IPS-18c (cell line): Measurements from ENCODE around the gene SLIT3.

ENCODE experiments used
- H3K4me3 ChIP-seq: 2 replicates; pipeline ENCODE4 v1.7.0; 2013; ENCODE audit warnings: low read depth, mild to moderate bottlenecking, low read length, moderate library complexity; ENCODE audit not compliant: insufficient read depth
- H3K9me3 ChIP-seq: one replicate; pipeline ENCODE4 v1.6.1; 2013; ENCODE audit warnings: mild to moderate bottlenecking, low read length, moderate library complexity; ENCODE audit not compliant: control insufficient read depth, insufficient read depth

SLIT3 gene

GRCh38 chr5:169175733-169176132 is 125.2 kb downstream of the SLIT3 start:
- Histone ChIP-seq H3K9me3 (no peaks in the 10 kb centered on the region), H3K4me3 (no peak overlapping the region)

- Histone ChIP-seq H3K4me3 (no peak overlapping the region), H3K9me3 (no peaks in the 10 kb centered on the region)
Observed at GRCh38 chr5:169174923-169175322, 126.0 kb downstream of the SLIT3 start.

- Histone ChIP-seq H3K9me3 (no peaks in the 10 kb centered on the region), H3K4me3 (no peak overlapping the region)
Observed at GRCh38 chr5:169173372-169173771, 127.6 kb downstream of the SLIT3 start.

- H3K9me3 ChIP-seq = no peaks in the 10 kb centered on the region
- no peak overlapping the region for H3K4me3 ChIP-seq
Observed at GRCh38 chr5:169171515-169171914, 129.4 kb downstream of the SLIT3 start.

- Histone ChIP-seq H3K4me3 (no peak overlapping the region), H3K9me3 (no peaks in the 10 kb centered on the region)
Observed at GRCh38 chr5:169169783-169170182, 131.2 kb downstream of the SLIT3 start.

- Histone ChIP-seq H3K9me3 (no peaks in the 10 kb centered on the region), H3K4me3 (no peak overlapping the region)
Observed at GRCh38 chr5:169168280-169168679, 132.7 kb downstream of the SLIT3 start.

- Histone ChIP-seq H3K4me3 (no peak overlapping the region), H3K9me3 (no peaks in the 10 kb centered on the region)
Observed at GRCh38 chr5:169166078-169166477, 134.9 kb downstream of the SLIT3 start.

GRCh38 chr5:169165052-169165451 is 135.9 kb downstream of the SLIT3 start:
- Histone ChIP-seq H3K9me3 (no peaks in the 10 kb centered on the region), H3K4me3 (no peak overlapping the region)

GRCh38 chr5:169164481-169164925 is 136.4 kb downstream of the SLIT3 start:
- no peaks in the 10 kb centered on the region for H3K9me3 ChIP-seq
- no peak overlapping the region for H3K4me3 ChIP-seq

- Histone ChIP-seq H3K9me3 (peaks cover 4% of the 10 kb centered on the region), H3K4me3 (no peak overlapping the region)
Observed at GRCh38 chr5:169162407-169162806, 138.5 kb downstream of the SLIT3 start.

- H3K4me3 ChIP-seq = no peak overlapping the region
- H3K9me3 ChIP-seq = peaks cover 8% of the 10 kb centered on the region
Observed at GRCh38 chr5:169161022-169161680, 139.8 kb downstream of the SLIT3 start.

GRCh38 chr5:169160405-169160901 is 140.5 kb downstream of the SLIT3 start:
- Histone ChIP-seq H3K4me3 (no peak overlapping the region), H3K9me3 (peaks cover 8% of the 10 kb centered on the region)

- Histone ChIP-seq H3K4me3 (no peak overlapping the region), H3K9me3 (peaks cover 8% of the 10 kb centered on the region)
Observed at GRCh38 chr5:169158764-169159163, 142.2 kb downstream of the SLIT3 start.

GRCh38 chr5:169157064-169157463 is 143.9 kb downstream of the SLIT3 start:
- H3K9me3 ChIP-seq = peaks cover 8% of the 10 kb centered on the region
- H3K4me3 ChIP-seq = no peak overlapping the region

GRCh38 chr5:169154679-169155078 is 146.3 kb downstream of the SLIT3 start:
- H3K4me3 ChIP-seq = no peak overlapping the region
- H3K9me3 ChIP-seq = peaks cover 8% of the 10 kb centered on the region

- peaks cover 5% of the 10 kb centered on the region for H3K9me3 ChIP-seq
- no peak overlapping the region for H3K4me3 ChIP-seq
Observed at GRCh38 chr5:169153405-169153804, 147.5 kb downstream of the SLIT3 start.

GRCh38 chr5:169152946-169153345 is 148.0 kb downstream of the SLIT3 start:
- peaks cover 5% of the 10 kb centered on the region for H3K9me3 ChIP-seq
- H3K4me3 ChIP-seq = no peak overlapping the region

GRCh38 chr5:169152453-169152852 is 148.5 kb downstream of the SLIT3 start:
- H3K4me3 ChIP-seq = no peak overlapping the region
- peaks cover 5% of the 10 kb centered on the region for H3K9me3 ChIP-seq
